Measurements from ENCODE around the gene FAU. TPM values are rescaled to one million over a fixed set of nuclear protein-coding genes. Genes with fewer than 3 reads are reported as not detected.

Gene FAU
- total and polyA plus RNA-seq, 2 of the 13 experiments (the other 11 are each of a cell fraction or from before 2014, with no cell fraction given), result 374 to 869 TPM

- TF ChIP-seq, protein P1, sequence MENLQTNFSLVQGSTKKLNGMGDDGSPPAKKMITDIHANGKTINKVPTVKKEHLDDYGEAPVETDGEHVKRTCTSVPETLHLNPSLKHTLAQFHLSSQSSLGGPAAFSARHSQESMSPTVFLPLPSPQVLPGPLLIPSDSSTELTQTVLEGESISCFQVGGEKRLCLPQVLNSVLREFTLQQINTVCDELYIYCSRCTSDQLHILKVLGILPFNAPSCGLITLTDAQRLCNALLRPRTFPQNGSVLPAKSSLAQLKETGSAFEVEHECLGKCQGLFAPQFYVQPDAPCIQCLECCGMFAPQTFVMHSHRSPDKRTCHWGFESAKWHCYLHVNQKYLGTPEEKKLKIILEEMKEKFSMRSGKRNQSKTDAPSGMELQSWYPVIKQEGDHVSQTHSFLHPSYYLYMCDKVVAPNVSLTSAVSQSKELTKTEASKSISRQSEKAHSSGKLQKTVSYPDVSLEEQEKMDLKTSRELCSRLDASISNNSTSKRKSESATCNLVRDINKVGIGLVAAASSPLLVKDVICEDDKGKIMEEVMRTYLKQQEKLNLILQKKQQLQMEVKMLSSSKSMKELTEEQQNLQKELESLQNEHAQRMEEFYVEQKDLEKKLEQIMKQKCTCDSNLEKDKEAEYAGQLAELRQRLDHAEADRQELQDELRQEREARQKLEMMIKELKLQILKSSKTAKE (CRISPR knock-in tag; IDR thresholded peaks at IDR 0.05; ENCODE audit: borderline replicate concordance), result no peak
- TF ChIP-seq ZNF253 (CRISPR knock-in tag; IDR thresholded peaks at IDR 0.05; ENCODE audit: borderline replicate concordance) (no peak), ATF2 (CRISPR knock-in tag; IDR thresholded peaks at IDR 0.05) (no peak), BRCA1 (CRISPR knock-in tag; IDR thresholded peaks at IDR 0.05) (no peak), AFF4 (CRISPR knock-in tag; IDR thresholded peaks at IDR 0.05) (no peak), SIX1 (CRISPR knock-in tag; IDR thresholded peaks at IDR 0.05; ENCODE audit: borderline replicate concordance) (no peak), HMG20A (CRISPR knock-in tag; IDR thresholded peaks at IDR 0.05; ENCODE audit: borderline replicate concordance) (no peak), ZNF205 (CRISPR knock-in tag; IDR thresholded peaks at IDR 0.05) (no peak), ZNF883 (CRISPR knock-in tag; IDR thresholded peaks at IDR 0.05; ENCODE audit: not compliant biosample characterization) (no peak), SP140L (CRISPR knock-in tag; IDR thresholded peaks at IDR 0.05; ENCODE audit: borderline replicate concordance) (no peak), YY1 (IDR thresholded peaks at IDR 0.05; ENCODE audit: insufficient read depth, insufficient replicate concordance, low read depth, low read length) (peak; percentile 29), KDM6A (CRISPR knock-in tag; IDR thresholded peaks at IDR 0.05; ENCODE audit: low read depth) (no peak), CBX2 (IDR thresholded peaks at IDR 0.05; ENCODE audit: low read depth, low read length) (no peak), CBX2 (CRISPR knock-in tag; IDR thresholded peaks at IDR 0.05; ENCODE audit: low read depth) (no peak), SALL2 (CRISPR knock-in tag; IDR thresholded peaks at IDR 0.05) (no peak)
- TF ChIP-seq, protein P2, sequence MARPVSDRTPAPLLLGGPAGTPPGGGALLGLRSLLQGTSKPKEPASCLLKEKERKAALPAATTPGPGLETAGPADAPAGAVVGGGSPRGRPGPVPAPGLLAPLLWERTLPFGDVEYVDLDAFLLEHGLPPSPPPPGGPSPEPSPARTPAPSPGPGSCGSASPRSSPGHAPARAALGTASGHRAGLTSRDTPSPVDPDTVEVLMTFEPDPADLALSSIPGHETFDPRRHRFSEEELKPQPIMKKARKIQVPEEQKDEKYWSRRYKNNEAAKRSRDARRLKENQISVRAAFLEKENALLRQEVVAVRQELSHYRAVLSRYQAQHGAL (CRISPR knock-in tag; IDR thresholded peaks at IDR 0.05; ENCODE audit: not compliant biosample characterization), result no peak
- TF ChIP-seq, protein P3, sequence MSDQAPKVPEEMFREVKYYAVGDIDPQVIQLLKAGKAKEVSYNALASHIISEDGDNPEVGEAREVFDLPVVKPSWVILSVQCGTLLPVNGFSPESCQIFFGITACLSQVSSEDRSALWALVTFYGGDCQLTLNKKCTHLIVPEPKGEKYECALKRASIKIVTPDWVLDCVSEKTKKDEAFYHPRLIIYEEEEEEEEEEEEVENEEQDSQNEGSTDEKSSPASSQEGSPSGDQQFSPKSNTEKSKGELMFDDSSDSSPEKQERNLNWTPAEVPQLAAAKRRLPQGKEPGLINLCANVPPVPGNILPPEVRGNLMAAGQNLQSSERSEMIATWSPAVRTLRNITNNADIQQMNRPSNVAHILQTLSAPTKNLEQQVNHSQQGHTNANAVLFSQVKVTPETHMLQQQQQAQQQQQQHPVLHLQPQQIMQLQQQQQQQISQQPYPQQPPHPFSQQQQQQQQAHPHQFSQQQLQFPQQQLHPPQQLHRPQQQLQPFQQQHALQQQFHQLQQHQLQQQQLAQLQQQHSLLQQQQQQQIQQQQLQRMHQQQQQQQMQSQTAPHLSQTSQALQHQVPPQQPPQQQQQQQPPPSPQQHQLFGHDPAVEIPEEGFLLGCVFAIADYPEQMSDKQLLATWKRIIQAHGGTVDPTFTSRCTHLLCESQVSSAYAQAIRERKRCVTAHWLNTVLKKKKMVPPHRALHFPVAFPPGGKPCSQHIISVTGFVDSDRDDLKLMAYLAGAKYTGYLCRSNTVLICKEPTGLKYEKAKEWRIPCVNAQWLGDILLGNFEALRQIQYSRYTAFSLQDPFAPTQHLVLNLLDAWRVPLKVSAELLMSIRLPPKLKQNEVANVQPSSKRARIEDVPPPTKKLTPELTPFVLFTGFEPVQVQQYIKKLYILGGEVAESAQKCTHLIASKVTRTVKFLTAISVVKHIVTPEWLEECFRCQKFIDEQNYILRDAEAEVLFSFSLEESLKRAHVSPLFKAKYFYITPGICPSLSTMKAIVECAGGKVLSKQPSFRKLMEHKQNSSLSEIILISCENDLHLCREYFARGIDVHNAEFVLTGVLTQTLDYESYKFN (CRISPR knock-in tag; conservative IDR thresholded peaks at IDR 0.05), result no peak
Observed at GRCh38 chr11:65110354-65110861, 11.5 kb downstream of the FAU start (continued).

Data from HepG2 (cell line).